PC-3 (cell line): Measurements from ENCODE around the gene PCSK5. TPM values are rescaled to one million over a fixed set of nuclear protein-coding genes. Genes with fewer than 3 reads are reported as not detected.

Source experiments
- ATAC-seq: fragments of 200-7000 bp; cut with Tn5 transposase; 2 replicates; pipeline ENCODE4 v1.9.1; 2020; ENCODE audit warnings: mild to moderate bottlenecking, moderate library complexity
- BruUV-seq: library from RNA; stranded (reverse); fragments of 400-500 nt; replicated peaks from 2 replicates; lab custom pipeline; 2021; lab: Mats Ljungman, UMichigan
- CTCF ChIA-PET: fragments of 300-600 bp; sonication (Branson Sonifier 250); formaldehyde crosslinking; loops from one replicate; lab custom pipeline; 2022; ENCODE audit warnings: antibody characterized with exemption; lab: Charles Lee
- POLR2A ChIA-PET: fragments of 300-600 bp; sonication (Branson Sonifier 250); formaldehyde crosslinking; loops from one replicate; lab custom pipeline; 2022; ENCODE audit warnings: antibody characterized with exemption; ENCODE audit not compliant: unreplicated experiment; lab: Charles Lee
- DNase-seq: peaks from one replicate; pipeline ENCODE4 v3.0.0-alpha.2; 2015
- H2AFZ ChIP-seq: fragments of 300-600 bp; sonication (generic); 2 replicates; pipeline ENCODE4 v1.6.0; 2016; ENCODE audit warnings: antibody characterized with exemption, low read length
- H3F3A ChIP-seq: fragments of 300-600 bp; sonication (generic); one replicate; pipeline ENCODE4 v1.6.0; 2017; ENCODE audit warnings: antibody characterized with exemption, low read length, control low read depth, mild to moderate bottlenecking; ENCODE audit not compliant: unreplicated experiment
- H3K27ac ChIP-seq: fragments of 300-600 bp; sonication (generic); 2 replicates; pipeline ENCODE4 v1.5.1; 2016; ENCODE audit warnings: mild to moderate bottlenecking, low read length
- H3K27me3 ChIP-seq: fragments of 300-600 bp; sonication (generic); 2 replicates; pipeline ENCODE4 v1.6.1; 2016; ENCODE audit warnings: low read length, mixed read lengths
- H3K36me3 ChIP-seq: fragments of 300-600 bp; sonication (generic); 2 replicates; pipeline ENCODE4 v1.6.1; 2016; ENCODE audit warnings: low read depth, mixed run types, low read length, mixed read lengths
- H3K4me1 ChIP-seq: fragments of 300-600 bp; sonication (generic); 2 replicates; pipeline ENCODE4 v1.5.1; 2016; ENCODE audit warnings: low read length; ENCODE audit not compliant: insufficient read depth
- H3K4me2 ChIP-seq: fragments of 300-600 bp; sonication (generic); 2 replicates; pipeline ENCODE4 v1.6.0; 2016; ENCODE audit warnings: low read length
- H3K4me3 ChIP-seq: fragments of 300-600 bp; sonication (generic); 2 replicates; pipeline ENCODE4 v1.5.1; 2016; ENCODE audit warnings: mild to moderate bottlenecking, low read length, mixed read lengths
- H3K79me2 ChIP-seq: fragments of 300-600 bp; sonication (generic); 2 replicates; pipeline ENCODE4 v1.6.1; 2017; ENCODE audit warnings: low read length, mixed read lengths
- H3K9ac ChIP-seq: fragments of 300-600 bp; sonication (generic); 2 replicates; pipeline ENCODE4 v1.6.0; 2016; ENCODE audit warnings: mild to moderate bottlenecking, low read length
- H3K9me2 ChIP-seq: fragments of 300-600 bp; sonication (generic); replicated peaks from 2 replicates; pipeline ENCODE4 v1.6.1; 2016; ENCODE audit warnings: mixed run types, low read length, mixed read lengths
- H3K9me3 ChIP-seq: fragments of 300-600 bp; sonication (generic); 2 replicates; pipeline ENCODE4 v1.6.1; 2016; ENCODE audit warnings: low read length, mixed read lengths
- H4K20me1 ChIP-seq: fragments of 300-600 bp; sonication (generic); 2 replicates; pipeline ENCODE4 v1.6.1; 2016; ENCODE audit warnings: low read length, mixed read lengths
- EZH2 ChIP-seq: fragments of 300-600 bp; sonication (generic); IDR thresholded peaks from one replicate; pipeline ENCODE4 v1.6.1; 2017; ENCODE audit warnings: antibody characterized with exemption, mild to moderate bottlenecking, low read length; ENCODE audit not compliant: unreplicated experiment
- EZH2phosphoT487 ChIP-seq: fragments of 300-600 bp; sonication (generic); IDR thresholded peaks from 2 replicates; pipeline ENCODE4 v1.6.1; 2018; ENCODE audit warnings: mild to moderate bottlenecking, antibody characterized with exemption, low read length, borderline replicate concordance
- intact Hi-C: fragments of 100-400 bp; cut with micrococcal nuclease; formaldehyde crosslinking; loops from 2 replicates; pipeline ENCODE4 v1.9.0; 2023
- total RNA-seq: library from RNA; depleted of rRNA; stranded (reverse); fragments of >200 nt; gene quantifications from 2 replicates; pipeline ENCODE4 v1.2.3, GENCODE V29; 2014
- TF ChIP-seq, protein P1 (sequence below): fragments of 300-600 bp; sonication (generic); conservative IDR thresholded peaks from 2 replicates; pipeline ENCODE4 v1.5.1; 2017; ENCODE audit warnings: antibody characterized with exemption, low read depth, mild to moderate bottlenecking, low read length

PCSK5 gene
- total RNA-seq, 1 experiment from 2014 or later: not detected

DNA sequence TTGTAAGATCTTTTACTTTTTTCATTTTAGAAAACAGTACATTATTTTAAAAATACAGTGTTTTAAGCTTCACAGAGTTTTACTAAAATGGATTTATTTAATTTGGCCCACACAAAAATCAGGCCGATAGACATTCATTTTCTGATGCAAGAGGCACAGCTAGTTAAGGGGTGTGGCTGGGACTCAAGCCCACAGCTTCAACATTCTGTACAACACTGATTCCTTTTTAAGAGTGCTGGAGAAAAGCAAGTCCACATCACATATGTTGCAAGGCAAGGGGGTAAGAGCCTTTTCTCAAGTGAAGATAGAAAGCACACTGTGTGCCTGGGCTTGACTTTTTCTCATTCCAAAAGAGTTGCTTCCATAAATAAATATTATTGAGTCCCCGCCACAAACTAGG lies 307.9 kb downstream of the PCSK5 start:
- H4K20me1 ChIP-seq: no peaks in the 10 kb centered on the region
- H3K9me3 ChIP-seq: no peaks in the 10 kb centered on the region
- no peaks in the 10 kb centered on the region for H3K36me3 ChIP-seq
- H3K79me2 ChIP-seq: no peaks in the 10 kb centered on the region
- H3K4me2 ChIP-seq: no peak overlapping the region
- no peaks in the 10 kb centered on the region for H3F3A ChIP-seq
- ChIA-PET POLR2A (no interaction called here), CTCF (no interaction called here)
- no peak overlapping the region for H3K9ac ChIP-seq
- intact Hi-C loops: no loop called here
- TF ChIP-seq, protein P1, sequence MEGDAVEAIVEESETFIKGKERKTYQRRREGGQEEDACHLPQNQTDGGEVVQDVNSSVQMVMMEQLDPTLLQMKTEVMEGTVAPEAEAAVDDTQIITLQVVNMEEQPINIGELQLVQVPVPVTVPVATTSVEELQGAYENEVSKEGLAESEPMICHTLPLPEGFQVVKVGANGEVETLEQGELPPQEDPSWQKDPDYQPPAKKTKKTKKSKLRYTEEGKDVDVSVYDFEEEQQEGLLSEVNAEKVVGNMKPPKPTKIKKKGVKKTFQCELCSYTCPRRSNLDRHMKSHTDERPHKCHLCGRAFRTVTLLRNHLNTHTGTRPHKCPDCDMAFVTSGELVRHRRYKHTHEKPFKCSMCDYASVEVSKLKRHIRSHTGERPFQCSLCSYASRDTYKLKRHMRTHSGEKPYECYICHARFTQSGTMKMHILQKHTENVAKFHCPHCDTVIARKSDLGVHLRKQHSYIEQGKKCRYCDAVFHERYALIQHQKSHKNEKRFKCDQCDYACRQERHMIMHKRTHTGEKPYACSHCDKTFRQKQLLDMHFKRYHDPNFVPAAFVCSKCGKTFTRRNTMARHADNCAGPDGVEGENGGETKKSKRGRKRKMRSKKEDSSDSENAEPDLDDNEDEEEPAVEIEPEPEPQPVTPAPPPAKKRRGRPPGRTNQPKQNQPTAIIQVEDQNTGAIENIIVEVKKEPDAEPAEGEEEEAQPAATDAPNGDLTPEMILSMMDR: no peak
- TF ChIP-seq EZH2phosphoT487: no peak
- TF ChIP-seq EZH2: no peak
- ATAC-seq (no peak), DNase-seq (no peak)
- H3K27ac ChIP-seq: no peak overlapping the region
- no peak overlapping the region for H2AFZ ChIP-seq
- no peak overlapping the region for H3K4me3 ChIP-seq
- no peaks in the 10 kb centered on the region for H3K27me3 ChIP-seq
- BruUV-seq: no TSS peak
- no peaks in the 10 kb centered on the region for H3K9me2 ChIP-seq
- no peaks in the 10 kb centered on the region for H3K4me1 ChIP-seq

DNA sequence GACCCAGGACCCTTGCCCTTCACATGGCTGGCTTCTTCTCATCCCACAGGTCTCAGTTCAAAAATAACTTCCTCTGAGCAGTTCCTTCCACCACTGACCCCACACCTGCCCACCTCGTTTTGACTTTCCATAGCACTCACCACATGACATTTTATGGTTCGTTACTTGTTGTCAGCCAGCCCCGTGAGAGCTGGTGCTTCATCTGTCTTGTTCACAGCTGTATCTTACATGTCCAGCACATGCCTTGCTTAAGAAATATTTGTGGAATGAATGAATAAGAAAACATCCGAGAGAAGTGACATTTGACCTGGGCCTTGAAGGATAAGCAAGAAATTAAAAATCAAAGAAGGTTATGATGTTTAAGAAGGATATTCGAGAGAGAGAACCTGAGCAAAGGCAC lies 309.8 kb downstream of the PCSK5 start:
- DNase-seq (no peak), ATAC-seq (no peak)
- Histone ChIP-seq H3K4me1 (no peaks in the 10 kb centered on the region), H3K9me2 (no peaks in the 10 kb centered on the region), H3K4me3 (no peak overlapping the region), H4K20me1 (no peaks in the 10 kb centered on the region), H2AFZ (no peak overlapping the region), H3K27ac (no peak overlapping the region), H3K36me3 (no peaks in the 10 kb centered on the region), H3F3A (no peaks in the 10 kb centered on the region), H3K79me2 (no peaks in the 10 kb centered on the region), H3K4me2 (no peak overlapping the region), H3K27me3 (no peaks in the 10 kb centered on the region), H3K9ac (no peak overlapping the region), H3K9me3 (no peaks in the 10 kb centered on the region)
- no TSS peak for BruUV-seq
- intact Hi-C loops: no loop called here
- ChIA-PET CTCF (no interaction called here), POLR2A (no interaction called here)
- TF ChIP-seq EZH2 (no peak), EZH2phosphoT487 (no peak)
- TF ChIP-seq, protein P1: no peak

DNA sequence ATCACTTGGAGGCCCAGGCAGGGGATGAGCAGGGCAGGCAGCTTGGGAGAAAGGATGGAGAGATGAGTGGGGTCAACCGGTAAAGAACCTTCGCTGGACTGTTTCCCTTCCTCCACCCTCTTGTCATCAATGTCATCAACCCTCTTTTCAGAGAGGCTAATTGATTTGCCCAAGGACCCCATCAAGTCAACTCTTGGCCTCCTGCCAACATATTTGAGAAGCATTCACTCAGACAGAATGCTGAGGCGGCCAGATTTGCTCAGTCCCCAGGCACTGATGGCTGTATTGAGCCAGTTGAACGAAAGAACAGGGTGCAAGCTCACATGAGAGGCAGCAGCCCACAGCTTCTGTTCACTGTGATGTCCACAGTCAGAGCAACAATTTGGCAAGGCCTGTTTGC lies 310.3 kb downstream of the PCSK5 start:
- ChIA-PET POLR2A (no interaction called here), CTCF (no interaction called here)
- Histone ChIP-seq H3K36me3 (no peaks in the 10 kb centered on the region), H3F3A (no peaks in the 10 kb centered on the region), H3K4me2 (no peak overlapping the region), H3K4me3 (no peak overlapping the region), H3K4me1 (no peaks in the 10 kb centered on the region), H3K79me2 (no peaks in the 10 kb centered on the region), H2AFZ (no peak overlapping the region), H3K9me2 (no peaks in the 10 kb centered on the region), H3K9ac (no peak overlapping the region), H3K27me3 (no peaks in the 10 kb centered on the region), H4K20me1 (no peaks in the 10 kb centered on the region), H3K9me3 (no peaks in the 10 kb centered on the region), H3K27ac (no peak overlapping the region)
- no peak for TF ChIP-seq EZH2phosphoT487
- TF ChIP-seq, protein P1: no peak
- no peak for TF ChIP-seq EZH2
- DNase-seq: no peak
- intact Hi-C loops: no loop called here
- ATAC-seq: no peak
- no TSS peak for BruUV-seq
